ENCODE data around the gene TTLL11. TPM values are rescaled to one million over a fixed set of nuclear protein-coding genes. Genes with fewer than 3 reads are reported as not detected.

Gene TTLL11
- total RNA-seq, 2 donors from 2014 or later: 11.7 to 11.9 TPM

- 85% methylated on average over 2 of the region's 2 CpGs for WGBS
- peaks cover 9 to 10% of the 10 kb centered on the region in 2 donors for H3K36me3 ChIP-seq
- intact Hi-C loops (cut with DNase I): no loop called here
Observed at GRCh38 chr9:121783111-121783510, 310.0 kb downstream of the TTLL11 start.

GRCh38 chr9:121782514-121783110, 310.5 kb downstream of the TTLL11 start:
- no peaks in the 10 kb centered on the region for H3K27me3 ChIP-seq (replicated peaks; ENCODE audit: insufficient read depth)
- peaks cover 9 to 10% of the 10 kb centered on the region in 2 donors for H3K36me3 ChIP-seq
- 88% methylated on average over 17 of the region's 17 CpGs for WGBS
- DNase-seq (ENCODE audit: low spot score): no peak
- no peak overlapping the region for H3K4me3 ChIP-seq
- no peaks in the 10 kb centered on the region for H3K9me3 ChIP-seq
- H3K27ac ChIP-seq: no peak overlapping the region
- TF ChIP-seq, protein P1, sequence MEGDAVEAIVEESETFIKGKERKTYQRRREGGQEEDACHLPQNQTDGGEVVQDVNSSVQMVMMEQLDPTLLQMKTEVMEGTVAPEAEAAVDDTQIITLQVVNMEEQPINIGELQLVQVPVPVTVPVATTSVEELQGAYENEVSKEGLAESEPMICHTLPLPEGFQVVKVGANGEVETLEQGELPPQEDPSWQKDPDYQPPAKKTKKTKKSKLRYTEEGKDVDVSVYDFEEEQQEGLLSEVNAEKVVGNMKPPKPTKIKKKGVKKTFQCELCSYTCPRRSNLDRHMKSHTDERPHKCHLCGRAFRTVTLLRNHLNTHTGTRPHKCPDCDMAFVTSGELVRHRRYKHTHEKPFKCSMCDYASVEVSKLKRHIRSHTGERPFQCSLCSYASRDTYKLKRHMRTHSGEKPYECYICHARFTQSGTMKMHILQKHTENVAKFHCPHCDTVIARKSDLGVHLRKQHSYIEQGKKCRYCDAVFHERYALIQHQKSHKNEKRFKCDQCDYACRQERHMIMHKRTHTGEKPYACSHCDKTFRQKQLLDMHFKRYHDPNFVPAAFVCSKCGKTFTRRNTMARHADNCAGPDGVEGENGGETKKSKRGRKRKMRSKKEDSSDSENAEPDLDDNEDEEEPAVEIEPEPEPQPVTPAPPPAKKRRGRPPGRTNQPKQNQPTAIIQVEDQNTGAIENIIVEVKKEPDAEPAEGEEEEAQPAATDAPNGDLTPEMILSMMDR (IDR thresholded peaks at IDR 0.05): no peak
- TF ChIP-seq POLR2A (IDR thresholded peaks at IDR 0.05) (no peak), POLR2AphosphoS5 (IDR thresholded peaks at IDR 0.05) (no peak)
- intact Hi-C loops (cut with DNase I): no loop called here
- H3K4me1 ChIP-seq (replicated peaks): no peaks in the 10 kb centered on the region

More at GRCh38 chr9:121783111-121783510, 310.0 kb downstream of the TTLL11 start:
- TF ChIP-seq POLR2AphosphoS5 (IDR thresholded peaks at IDR 0.05) (no peak), POLR2A (IDR thresholded peaks at IDR 0.05) (no peak)
- TF ChIP-seq, protein P1 (IDR thresholded peaks at IDR 0.05): no peak
- Histone ChIP-seq H3K4me3 (no peak overlapping the region), H3K4me1 (replicated peaks) (no peaks in the 10 kb centered on the region), H3K27me3 (replicated peaks; ENCODE audit: insufficient read depth) (no peaks in the 10 kb centered on the region), H3K27ac (no peak overlapping the region), H3K9me3 (no peaks in the 10 kb centered on the region)
- DNase-seq (ENCODE audit: low spot score): no peak

DNA sequence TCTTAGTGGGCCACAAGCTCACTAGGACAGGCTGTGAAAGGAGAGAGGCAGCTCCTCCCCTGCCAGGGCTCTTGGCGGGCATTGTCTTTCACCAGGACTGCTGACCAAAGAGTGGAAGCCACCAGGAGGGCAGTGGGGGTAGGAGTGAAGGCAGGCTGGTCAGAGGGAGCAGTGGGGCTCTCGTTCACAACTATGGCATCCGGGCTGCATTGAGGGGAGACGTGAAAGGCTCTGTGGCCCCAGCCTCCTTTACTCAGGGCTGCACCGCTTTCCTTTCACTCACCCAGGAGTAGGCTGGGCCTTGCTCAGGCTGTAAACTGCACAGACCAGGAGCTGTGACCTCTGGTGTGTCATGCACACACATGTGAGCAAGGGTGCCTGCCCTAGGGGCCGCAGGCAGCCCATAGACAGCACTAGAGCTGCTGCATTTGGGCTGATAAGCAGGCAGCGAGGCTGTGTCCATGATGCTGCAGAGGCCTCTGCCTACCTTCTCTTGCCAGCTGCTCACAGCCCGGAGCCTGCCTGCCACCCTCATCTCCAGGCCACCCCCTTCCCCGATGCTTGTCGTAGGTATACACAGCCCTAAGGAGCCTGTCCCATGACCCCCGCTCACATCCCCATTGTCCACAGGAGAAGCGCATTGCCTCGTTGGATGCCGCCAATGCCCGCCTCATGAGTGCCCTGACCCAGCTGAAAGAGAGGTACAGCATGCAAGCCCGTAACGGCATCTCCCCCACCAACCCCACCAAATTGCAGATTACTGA, 311.2 kb downstream of the TTLL11 start:
- Histone ChIP-seq H3K9me3 (no peaks in the 10 kb centered on the region), H3K27me3 (replicated peaks; ENCODE audit: insufficient read depth) (no peaks in the 10 kb centered on the region), H3K4me3 (no peak overlapping the region), H3K27ac (no peak overlapping the region), H3K36me3 (peaks cover 9 to 10% of the 10 kb centered on the region in 2 donors), H3K4me1 (replicated peaks) (no peaks in the 10 kb centered on the region)
- no peak for DNase-seq (ENCODE audit: low spot score)
- 93% methylated on average over 17 of the region's 17 CpGs for WGBS
- intact Hi-C loops (cut with DNase I): no loop called here
- TF ChIP-seq, protein P1 (IDR thresholded peaks at IDR 0.05): no peak
- TF ChIP-seq POLR2A (IDR thresholded peaks at IDR 0.05): no peak
- no peak for TF ChIP-seq POLR2AphosphoS5 (IDR thresholded peaks at IDR 0.05)

GRCh38 chr9:121781145-121781548, 312.0 kb downstream of the TTLL11 start:
- Histone ChIP-seq H3K27me3 (replicated peaks; ENCODE audit: insufficient read depth) (no peaks in the 10 kb centered on the region), H3K9me3 (no peaks in the 10 kb centered on the region), H3K4me1 (replicated peaks) (no peaks in the 10 kb centered on the region), H3K4me3 (no peak overlapping the region), H3K27ac (no peak overlapping the region), H3K36me3 (peaks cover 9 to 10% of the 10 kb centered on the region in 2 donors)
- 90% methylated on average over 8 of the region's 8 CpGs for WGBS
- intact Hi-C loops (cut with DNase I): no loop called here
- DNase-seq (ENCODE audit: low spot score): no peak
- TF ChIP-seq, protein P1 (IDR thresholded peaks at IDR 0.05): no peak
- no peak for TF ChIP-seq POLR2A (IDR thresholded peaks at IDR 0.05)
- no peak for TF ChIP-seq POLR2AphosphoS5 (IDR thresholded peaks at IDR 0.05)

Measured in prostate gland (tissue), 2 donors.